Activated T-cell treated with anti-CD3 and anti-CD28 coated beads for 1 hour (primary cell): ENCODE data around the gene RUNX3.
"Not testable (repeated sequence)": the region's sequence is repeated elsewhere in the genome, so short reads cannot be mapped to it uniquely, and the experiment has no call there.

ENCODE experiments used
- DNase-seq: peaks from one replicate; pipeline ENCODE4 v3.0.0-alpha.2; 2020; ENCODE audit warnings: low read depth

Gene RUNX3

GRCh38 chr1:24913616-24914225 lies 16.4 kb downstream of the RUNX3 start:
- DNase-seq, result no peak

DNA sequence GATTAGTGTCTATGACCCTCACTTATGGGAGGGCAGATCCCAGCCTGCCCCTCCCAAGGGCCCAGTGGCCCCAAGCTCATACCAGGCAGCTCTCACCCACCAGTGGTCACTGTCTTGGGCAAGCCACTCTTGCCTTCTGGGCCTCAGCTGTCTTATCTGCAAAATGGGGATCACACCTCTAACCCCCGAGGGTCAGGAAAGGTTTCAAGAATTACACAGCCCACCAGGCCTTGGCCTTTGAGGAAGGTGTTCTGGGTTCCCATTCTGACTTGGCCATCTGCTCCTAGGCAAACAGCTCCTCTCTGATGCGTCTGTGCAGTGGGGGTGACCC lies 16.8 kb downstream of the RUNX3 start:
- no peak for DNase-seq

GRCh38 chr1:24912376-24913273 lies 17.5 kb downstream of the RUNX3 start:
- DNase-seq, result no peak

GRCh38 chr1:24911651-24912155 lies 18.4 kb downstream of the RUNX3 start:
- no peak for DNase-seq

DNA sequence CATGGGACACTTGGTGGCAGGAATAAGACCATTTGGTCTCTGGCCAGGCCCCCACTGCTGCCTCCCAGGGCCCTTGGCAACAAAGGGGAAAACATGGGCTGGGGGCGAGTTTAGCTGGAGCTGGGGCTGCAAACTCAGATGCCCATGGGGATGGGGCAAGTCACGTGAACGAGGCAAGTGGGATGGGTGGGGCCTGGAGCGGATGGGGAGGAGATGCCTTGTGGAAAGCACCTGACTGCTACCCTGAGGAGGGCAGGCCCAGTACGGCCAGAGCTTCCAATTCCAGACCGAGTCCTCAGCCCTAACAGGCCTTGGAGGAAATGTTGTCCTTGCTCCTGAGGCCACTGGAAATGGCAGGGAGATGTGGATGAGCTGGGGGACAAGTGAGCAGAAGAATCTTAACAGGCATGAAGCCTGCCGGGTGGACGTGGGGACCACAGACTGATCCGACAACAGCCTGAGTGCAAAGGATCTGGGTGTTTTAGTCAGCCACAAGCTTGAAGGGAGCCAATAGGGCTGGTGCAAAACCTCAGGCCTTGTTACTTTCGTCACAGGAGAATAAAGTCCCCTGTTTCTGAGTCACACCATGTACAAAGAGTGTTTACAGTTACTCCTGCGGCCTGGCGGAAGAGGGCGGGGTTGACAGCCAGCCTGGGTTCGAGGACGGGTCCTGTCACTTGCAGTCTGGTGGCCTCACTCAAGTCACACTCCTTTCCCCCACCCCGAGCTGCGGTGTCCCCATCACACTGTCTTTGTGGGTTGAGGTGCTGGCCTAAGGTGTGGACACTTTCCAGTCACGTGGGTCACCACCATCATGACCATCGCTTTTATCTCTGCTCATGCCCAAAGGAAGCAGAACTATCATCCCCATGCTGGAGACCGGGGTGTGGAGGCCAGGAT lies 19.1 kb downstream of the RUNX3 start:
- DNase-seq, result peak; percentile 63

GRCh38 chr1:24910210-24910609 lies 19.9 kb downstream of the RUNX3 start:
- DNase-seq, result no peak

- no peak for DNase-seq
Observed at GRCh38 chr1:24909388-24909898, 20.6 kb downstream of the RUNX3 start.

DNA sequence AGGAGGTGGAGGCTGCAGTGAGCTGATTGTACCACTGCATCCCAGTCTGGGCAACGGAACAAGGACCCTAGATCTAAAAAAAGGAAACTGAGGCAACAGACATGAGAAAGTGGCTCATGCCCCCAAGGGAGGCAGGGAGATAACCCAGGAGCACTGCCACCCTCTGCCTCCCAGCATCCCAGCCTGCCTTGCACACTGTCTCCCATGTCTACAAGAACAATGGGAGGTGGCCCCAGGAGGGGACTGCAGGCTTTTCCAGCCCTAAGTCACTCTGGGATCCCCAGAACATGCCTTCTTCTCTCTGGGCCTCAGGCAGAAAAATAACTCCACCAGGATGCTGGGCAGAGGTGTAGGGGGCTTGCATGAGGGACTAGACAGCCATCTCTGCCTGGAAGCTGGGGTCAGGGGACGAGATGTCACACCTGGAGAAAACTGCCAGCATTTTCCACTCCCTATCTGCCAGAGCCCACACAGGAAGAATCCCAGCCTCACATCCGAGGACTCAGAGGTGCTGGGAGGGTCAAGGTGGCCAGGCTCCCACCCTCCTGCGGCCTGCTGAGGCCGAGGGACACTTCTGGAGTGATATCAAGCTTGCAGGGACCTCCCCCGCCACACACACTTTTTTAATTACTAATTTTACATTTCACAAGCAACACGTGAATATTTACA lies 21.4 kb downstream of the RUNX3 start:
- no peak for DNase-seq

DNA sequence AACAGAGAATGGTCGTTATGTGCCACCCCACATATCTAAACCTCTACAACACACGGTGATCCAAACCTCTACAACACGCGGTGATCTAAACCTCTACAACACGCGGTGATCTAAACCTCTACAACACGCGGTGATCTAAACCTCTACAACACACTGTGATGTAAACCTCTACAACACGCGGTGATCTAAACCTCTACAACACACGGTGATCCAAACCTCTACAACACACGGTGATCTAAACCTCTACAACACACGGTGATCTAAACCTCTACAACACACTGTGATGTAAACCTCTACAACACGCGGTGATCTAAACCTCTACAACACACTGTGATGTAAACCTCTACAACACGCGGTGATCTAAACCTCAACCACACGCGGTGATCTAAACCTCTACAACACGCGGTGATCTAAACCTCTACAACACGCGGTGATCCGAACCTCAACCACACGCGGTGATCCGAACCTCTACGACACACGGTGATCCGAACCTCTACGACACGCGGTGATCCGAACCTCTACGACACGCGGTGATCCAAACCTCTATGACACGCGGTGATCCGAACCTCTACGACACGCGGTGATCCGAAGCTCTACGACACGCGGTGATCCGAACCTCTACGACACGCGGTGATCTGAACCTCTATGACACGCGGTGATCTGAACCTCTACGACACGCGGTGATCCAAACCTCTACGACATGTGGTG lies 22.3 kb downstream of the RUNX3 start:
- DNase-seq, result not testable (repeated sequence)

DNA sequence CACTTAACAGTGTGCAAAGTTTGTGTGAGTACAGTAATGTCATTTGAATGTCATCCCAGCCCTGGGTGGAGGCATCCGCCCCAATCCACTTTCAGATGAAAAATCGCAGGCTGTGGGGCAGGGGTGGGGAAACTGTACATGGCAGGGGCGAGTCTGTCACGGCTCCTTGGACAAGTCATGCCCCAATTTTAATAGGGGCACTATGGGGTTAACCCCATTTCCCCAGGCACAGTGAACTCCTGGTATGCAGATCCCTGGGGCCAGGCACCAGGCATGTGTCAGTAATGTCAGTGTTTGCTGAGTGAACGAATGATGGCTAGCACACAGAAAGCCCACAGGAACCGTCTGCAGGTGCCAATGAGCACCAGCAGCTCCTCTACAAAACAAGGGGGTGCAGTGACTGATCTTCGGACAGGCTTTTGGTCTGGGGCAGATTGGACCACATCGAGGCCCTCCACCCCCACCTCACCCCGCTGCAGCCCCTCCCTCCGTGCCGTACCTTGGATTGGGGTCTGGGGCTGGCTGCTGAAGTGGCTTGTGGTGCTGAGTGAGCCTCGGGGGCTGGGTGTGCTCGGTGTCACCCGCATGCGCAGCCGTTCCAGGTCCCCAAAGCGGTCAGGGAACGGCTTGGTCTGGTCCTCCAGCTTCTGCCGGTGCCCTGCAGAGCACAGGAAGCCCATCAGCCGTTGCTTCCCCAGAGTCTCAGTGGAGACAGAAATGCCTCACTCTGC lies 23.2 kb downstream of the RUNX3 start:
- no peak for DNase-seq

GRCh38 chr1:24905979-24906720 lies 23.9 kb downstream of the RUNX3 start:
- no peak for DNase-seq

- DNase-seq, result no peak
Observed at GRCh38 chr1:24905355-24905978, 24.6 kb downstream of the RUNX3 start.

GRCh38 chr1:24904731-24905354 lies 25.2 kb downstream of the RUNX3 start:
- no peak for DNase-seq

DNA sequence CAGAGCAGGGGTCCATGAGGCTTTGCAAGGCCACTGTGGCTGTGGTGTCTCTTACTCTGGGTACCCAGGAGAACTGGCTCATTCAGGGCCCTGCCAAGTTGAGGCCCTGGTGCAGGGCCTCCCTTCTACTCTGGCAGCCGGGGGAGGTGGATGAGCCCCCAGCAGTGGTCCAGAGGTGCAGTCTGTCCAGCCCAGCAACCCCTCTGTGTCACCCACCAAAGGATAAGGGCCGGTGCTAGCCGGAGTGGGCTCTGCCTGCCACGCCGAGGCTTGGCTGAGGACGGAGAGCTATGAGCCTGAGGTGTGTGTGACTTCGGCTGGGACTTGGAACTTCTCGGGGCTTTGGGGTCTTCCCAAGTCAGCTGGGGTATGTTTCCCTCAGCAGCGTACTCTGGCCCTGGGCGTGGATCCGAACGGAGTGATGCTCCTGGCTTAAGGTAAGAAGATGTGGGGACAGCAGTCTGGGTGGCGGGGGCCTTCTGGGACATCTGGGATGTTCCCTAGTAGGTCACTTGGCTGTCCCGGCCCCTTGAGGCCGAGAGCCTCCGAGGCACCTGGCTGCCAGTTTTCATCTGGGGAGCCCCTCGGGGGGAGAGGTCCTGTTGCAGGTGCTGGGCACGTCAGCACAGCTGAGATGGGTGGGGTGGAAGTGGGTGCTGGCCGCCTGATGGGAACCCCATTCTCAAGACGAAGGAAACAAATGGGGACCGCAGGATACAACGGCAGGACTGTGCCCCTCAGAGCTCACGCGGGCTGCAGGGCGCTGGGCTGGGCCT lies 25.9 kb downstream of the RUNX3 start:
- no peak for DNase-seq

- DNase-seq, result no peak
Observed at GRCh38 chr1:24903560-24903954, 26.5 kb downstream of the RUNX3 start.

DNA sequence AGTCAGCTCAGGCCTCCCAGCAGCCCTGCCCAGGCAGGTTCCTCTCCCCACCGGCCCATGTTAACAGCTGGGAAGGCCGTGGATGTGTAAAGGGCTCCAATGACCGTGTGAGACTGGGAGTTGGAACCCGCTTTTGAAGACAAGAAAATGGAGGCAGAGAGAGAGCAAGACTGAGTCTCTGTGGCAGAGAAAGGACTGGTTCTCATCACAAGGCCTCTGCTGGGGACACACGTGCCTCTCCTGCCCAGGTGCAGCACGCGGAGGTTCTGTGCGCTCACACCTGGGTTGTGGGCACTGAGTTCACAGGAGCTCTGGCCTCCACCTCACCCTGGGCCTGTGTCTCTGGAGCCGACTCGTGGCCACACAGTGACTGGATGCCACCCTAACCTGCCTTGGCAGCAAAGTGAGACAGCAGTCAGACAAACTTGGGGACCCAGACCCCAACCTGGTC lies 27.0 kb downstream of the RUNX3 start:
- DNase-seq, result no peak

GRCh38 chr1:24902471-24902891 lies 27.6 kb downstream of the RUNX3 start:
- no peak for DNase-seq
